ENCODE results near the gene CLEC17A.
"Not testable (repeated sequence)": the region's sequence is repeated elsewhere in the genome, so short reads cannot be mapped to it uniquely, and the experiment has no call there.

The CLEC17A gene

DNA sequence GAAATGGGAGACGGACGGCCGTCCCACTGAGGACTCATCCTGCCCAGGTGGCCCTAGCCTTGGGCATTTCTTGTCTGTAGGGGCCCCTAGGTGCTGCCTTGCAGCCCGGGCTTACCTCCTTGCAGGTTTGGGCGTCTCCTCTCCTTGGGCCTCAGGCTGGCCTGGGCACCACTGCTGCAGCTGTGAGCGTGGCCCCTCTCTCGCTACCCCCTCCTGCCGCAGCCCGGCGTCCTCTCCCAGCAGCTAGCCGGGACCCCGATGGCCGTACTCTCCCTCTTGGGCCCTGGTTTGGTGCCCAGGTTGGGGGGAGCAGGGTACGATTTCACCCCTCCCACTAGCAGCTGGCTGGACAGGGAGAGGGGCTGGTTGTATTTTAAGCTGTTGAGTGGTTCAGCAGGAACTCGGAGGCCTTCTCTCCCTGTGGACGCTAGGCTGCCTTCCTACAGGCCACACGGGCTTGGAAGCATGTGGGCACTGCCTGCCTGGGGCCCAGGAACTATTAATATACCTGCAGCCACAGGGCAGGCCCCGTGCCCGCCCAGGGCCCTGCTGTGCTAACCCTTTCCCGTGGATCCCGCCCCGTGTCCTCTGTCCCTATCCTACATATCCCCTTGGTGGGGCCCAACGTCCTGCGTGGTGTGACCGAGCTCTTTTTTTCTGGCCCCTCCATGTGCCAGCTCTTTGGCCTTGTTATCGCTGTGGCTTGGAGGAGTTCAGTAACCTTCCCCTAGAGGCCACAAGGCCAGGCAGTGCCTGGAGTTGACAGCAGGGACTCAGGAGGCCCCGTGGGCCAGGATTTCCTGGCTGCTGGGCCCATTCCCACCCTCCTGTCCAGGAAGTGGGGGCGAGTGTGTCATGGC is 22.7 kb upstream of the CLEC17A start:
- DNase-seq: no peak

DNA sequence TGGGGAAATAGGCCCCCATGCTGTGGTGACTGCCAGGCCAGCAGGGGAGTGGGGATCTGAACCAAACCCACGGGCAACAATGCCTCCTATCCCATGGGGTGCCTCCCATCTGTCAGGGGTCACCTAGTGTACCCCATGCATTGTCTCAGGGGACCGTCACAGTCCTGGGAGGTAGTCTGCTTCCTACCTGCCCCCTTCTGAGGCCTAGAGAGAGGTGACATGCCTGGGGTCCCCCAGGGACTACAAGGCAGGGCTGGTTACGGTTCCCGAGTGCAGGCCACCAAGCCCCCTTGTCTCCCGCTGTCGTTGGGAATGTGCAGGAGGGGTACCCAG is 22.1 kb upstream of the CLEC17A start:
- DNase-seq: no peak

DNA sequence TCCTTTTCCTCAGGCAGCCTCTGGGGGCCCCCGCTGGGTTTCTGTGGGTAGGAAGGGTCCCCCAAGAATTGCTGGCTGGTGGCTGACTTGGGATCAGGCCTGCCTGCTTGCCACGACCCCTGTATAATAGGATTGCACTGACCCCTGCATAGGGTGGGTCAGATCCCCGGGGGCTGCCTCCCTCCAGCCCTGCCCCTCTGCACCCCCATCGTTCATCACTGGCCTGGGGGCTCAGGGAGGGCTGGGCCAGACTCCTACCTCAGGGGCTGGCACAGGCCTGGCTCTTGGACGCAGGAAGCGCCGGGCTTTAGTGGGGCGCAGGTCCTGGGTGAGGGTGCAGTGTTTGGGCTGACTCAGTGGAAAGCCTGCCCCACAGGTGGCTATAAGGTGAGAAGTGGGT is 21.6 kb upstream of the CLEC17A start:
- DNase-seq: no peak

DNA sequence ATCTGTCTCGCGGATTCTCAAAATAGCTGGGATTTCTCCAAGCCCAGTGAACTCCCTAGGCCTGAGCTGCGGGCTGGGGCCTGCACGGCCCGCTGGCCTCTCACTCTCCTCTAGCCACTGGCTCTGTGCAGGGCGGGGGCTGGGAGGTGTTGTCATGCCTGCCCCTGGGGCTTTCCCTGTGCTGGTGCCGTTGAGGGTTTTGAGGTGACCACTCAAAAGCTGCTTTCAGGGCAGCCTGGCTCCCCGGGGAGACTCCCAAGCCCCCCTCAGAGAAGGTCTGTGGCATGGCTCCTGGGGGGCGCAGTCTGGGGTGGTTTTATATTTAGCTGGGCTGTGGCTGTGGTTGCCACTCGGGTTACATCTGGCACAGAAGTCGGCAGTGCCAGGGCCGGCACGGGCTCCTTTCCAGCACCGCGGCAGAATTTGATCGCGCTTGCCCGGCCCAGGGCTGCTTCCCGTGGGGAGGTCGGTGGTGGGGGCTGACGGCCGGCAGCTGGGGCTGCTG is 21.0 kb upstream of the CLEC17A start:
- no peak for DNase-seq

- no peak for DNase-seq
Measured at GRCh38 chr19:14562660-14563589, 20.0 kb upstream of the CLEC17A start.

DNA sequence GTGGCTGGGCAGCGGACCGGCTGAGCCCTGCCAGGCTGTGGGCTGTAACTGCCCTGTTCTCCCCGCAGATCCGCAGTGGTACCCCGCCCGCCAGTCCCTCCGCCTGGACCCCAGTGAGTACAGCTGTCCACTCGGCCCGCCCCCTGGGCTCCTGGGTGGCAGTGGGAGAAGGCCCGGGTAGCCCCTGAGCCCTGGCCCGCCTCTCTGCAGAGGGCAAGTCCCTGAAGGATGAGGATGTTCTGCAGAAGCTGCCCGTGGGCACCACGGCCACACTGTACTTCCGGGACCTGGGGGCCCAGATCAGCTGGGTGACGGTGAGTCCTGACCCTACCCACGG is 19.3 kb upstream of the CLEC17A start:
- DNase-seq: no peak

DNA sequence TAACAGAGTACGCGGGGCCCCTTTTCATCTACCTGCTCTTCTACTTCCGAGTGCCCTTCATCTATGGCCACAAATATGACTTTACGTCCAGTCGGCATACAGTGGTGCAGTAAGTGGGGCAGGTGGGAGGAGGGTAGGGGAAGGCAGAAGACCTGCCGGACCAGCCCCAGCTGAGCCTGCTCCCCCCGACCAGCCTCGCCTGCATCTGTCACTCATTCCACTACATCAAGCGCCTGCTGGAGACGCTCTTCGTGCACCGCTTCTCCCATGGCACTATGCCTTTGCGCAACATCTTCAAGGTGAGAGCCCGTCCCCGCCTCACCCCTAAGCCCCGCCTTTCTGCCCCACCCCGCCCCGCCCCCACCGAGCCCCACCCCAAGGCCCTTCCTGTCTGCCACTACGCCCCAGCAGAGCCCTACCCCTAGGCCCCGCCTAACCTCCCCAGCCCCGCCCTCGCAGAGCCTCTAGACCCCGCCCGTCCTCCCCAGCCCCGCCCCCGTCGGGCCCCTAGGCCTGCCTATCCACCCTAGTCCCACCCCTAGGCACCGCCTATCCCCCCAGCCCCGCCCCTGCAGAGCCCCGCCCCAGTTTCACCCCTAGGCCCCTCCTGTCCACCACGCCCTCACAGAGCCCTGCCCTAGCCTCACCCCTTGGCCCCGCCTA is 18.8 kb upstream of the CLEC17A start:
- DNase-seq: peak; percentile 26 to 51

- DNase-seq: not testable (repeated sequence)
Measured at GRCh38 chr19:14564652-14565297, 18.1 kb upstream of the CLEC17A start.

DNA sequence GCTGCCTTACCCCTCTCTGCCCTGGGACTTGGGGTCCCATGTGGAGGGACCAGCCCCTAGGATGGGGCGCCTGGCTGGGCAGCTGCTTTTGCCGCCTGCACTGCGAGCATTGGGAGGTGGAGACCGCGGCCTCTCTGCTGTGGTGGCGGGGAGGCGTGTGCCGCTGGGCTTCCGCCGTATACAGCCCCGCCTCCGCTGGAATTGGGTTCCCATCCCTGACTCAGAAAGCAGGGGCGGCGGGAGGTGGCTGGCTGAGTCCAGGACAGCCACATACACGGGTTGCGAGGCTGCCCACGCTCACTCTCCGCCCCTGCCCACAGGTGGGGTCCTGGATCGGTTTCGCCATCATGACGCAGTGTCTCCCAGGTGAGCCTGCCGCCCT is 17.6 kb upstream of the CLEC17A start:
- DNase-seq: no peak

DNA sequence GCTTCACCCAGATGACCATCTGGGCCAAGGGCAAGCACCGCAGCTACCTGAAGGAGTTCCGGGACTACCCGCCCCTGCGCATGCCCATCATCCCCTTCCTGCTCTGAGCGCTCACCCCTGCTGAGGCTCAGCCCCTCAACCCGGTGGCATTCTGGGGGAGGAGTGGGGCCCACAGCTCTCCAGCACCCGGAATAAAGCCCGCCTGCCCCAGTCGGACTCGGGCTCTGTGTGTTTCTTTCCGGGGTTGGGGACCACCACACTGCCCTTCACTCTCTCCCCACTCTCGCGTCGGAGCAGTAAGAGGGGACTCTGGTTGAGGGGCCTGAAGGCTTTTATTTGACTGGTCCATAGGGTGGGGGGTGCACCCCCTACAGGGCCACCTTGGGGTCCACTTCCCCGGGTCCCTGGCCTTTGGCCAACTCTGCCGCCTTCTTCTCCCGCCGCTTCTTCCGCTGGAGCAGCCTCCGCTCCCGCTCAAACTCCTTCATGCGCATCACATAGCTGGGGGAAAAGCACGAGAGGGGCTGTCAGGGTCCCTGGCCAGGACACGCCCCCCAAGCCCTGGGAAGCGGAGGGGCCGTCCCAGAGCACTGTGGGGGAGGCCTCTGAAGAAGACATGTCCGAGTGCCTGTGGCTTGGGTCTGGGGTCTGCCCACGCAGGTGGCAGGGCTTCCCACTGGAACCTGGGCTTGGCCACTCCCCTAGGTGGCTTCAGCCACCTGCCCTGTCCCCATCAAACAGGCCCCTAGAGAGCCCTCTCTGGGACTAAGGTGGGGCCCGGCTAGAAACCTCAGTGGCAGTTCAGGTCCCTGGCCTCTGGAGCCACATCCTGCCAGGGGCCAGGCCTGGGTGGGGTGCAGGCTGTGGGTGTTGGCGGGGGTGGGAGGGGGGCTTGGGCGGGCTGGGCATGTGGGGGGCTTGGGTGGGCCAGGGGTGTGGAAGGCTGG is 16.8 kb upstream of the CLEC17A start:
- DNase-seq: no peak

GRCh38 chr19:14566712-14567077 is 16.2 kb upstream of the CLEC17A start:
- no peak for DNase-seq

- DNase-seq: no peak
Measured at GRCh38 chr19:14567079-14567478, 15.8 kb upstream of the CLEC17A start.

GRCh38 chr19:14570864-14571527 is 11.9 kb upstream of the CLEC17A start:
- no peak for DNase-seq

DNA sequence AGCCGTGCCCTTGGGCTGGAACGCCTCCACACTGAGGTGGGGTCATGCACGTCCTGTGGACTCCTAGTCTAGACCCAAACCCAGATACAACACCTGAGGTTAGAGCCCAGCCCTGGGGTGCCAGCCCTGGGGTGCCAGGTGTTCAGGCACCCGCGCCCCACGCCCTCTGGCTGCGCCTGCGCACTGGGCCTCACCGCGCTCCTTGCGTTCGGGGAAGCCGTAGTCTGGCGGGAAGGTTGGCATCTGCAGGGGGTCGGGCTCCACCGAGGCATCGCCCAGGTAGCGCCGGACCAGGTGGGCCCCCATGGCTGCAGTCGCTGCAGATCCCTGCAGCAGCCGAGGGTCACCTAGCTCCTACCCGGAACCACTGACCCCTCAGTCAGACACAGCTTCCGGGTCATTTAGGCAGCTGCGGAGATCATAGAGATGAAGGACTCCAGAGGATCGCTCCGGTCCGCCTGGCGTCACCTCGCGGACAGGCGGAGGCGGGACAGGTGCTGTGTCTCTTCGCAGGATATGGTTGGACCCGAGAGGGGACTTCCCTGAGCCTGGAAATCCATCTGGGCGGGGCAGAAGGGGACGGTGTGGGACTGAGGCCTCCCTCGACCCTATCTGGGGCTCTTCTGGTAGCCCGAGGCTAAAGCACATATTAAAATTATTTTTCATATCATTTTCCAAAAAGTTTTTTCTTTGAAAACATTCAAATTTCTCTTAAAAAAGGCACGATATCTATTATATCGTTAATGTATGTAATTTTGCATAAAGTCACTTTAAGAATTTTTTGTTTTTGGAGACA is 11.0 kb upstream of the CLEC17A start, which contains the start of gene NDUFB7:
Gene NDUFB7, minus strand, starts transcription at position 372 of the 796 bp plus-strand sequence. Its CDS starts 66 bp downstream, at position 306.
- peak; percentile 80 to 91 for DNase-seq

DNA sequence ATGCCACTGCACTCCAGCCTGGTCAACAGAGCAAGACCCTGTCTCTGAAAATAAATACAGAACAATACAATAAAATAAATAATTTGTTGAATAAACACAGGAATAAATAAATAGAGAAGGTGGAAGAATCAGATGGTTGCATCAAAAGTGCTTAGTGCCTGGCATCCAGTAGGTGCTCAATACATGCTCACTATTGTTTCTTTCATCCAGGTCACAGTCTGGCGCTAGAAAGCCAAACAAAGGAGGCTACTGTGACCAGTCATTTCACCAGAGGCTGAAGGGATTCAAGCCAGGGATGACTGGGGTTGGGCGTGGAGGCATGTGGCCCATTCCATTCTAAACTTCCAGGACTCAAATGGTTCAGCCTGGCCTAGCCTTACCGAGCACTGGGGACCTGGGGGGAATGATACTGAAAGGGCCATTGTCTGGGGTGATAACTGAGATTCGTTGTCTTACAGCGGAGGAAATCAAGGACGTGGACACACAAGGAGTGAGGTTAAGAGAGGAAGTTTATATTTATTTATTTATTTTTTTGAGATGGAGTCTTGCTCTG is 7.4 kb upstream of the CLEC17A start:
- no peak for DNase-seq

DNA sequence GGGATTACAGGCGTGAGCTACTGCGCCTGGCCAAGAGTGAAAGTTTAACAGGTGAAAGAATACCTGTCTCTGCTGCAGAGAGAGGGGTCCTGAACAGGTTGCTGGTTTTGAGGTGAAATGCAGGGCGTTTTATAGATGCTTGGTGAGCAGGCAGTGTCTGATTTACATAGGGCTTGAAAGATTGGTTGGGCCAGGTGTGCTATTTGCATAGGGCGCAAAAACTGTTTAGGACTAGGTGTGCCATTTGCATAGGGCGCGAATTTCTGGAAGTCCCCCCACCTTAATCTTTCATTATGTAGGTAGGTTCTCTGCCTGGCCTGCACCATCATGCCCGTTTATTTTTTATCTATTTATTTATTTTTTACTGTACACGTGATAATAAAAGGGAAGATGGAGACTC is 6.5 kb upstream of the CLEC17A start:
- DNase-seq: no peak

DNA sequence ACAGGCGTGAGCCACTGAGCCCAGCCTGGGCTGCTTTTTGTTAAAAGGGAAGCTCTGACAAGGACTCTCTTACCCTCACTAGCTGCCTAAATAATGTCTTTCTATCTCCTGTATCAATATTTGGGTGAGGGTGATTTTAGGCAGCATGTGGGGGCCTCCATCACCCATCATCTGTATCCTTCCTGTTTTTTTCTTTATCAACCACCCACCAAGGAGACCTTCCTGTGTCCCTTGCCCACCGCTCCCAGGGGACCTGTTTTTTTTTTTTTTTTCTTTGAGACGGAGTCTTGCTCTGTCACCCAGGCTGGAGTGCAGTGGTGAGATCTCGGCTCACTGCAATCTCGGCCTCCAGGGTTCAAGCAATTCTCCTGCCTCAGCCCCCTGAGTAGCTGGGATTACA is 5.6 kb upstream of the CLEC17A start:
- DNase-seq: no peak

DNA sequence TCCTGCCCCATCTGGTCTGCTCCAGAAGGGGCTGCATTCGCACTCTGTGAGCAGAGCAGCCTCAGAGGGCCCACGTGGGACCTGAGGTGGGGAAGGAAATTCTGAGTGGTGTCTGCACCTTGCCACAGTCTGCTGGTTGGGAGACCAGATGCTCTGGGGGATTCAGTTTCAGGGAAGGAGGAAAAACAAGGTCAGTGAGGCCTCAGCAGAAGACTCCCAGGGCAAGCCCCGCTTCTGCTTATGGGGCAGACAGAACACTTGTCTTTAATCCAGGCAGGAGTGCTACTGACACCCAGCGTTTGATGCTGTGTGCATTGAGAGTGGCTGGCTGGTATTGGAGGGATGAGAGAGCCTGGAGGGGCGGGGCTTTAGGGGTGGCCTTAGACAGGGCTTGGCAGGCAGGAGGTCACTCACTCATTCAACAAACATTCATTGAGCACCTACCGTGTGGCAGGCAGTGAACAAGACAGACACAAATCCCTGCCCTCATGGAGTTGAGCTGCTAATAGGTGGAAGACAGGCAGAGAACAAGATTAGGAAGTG is 4.9 kb upstream of the CLEC17A start:
- DNase-seq: no peak

DNA sequence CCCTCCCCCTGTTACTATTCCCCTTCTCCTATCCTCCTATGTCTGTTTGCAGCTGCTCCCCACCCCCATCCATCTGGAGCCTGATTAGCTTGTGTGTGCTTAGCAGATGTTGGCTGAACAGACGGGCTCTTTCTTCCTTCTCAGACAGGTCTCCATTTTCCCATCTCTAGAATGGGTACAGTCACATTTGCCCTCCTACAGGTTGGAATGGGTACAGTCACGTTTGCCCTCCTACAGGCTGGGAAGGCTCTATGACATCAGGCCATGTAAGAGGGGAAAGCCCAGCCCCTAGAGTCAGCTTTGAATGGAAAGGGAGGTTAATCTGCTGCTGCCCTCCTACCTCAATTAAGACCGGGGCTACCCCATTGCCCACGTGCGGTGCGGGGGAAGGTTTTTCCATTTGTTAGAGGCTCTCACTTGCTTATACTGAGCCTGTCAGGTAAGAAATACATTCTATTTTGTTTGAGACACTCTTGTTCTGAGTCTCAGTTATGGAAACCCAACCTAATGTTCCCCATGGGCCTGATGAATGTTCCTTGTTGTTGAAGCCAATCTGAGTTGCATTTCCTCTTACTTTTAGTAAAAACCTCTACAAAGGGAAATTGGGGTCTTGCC is 2.2 kb upstream of the CLEC17A start:
- DNase-seq: peak; percentile 54 to 58

Measured in stimulated activated CD4-positive, alpha-beta T cell treated with anti-CD3 and anti-CD28 coated beads, Interleukin-4, amount 100 ng/mL, for 4 hours (primary cell).